ENCODE measurements around the gene ARHGAP31.

The ARHGAP31 gene

GRCh38 chr3:119453822-119454221, 159.6 kb downstream of the ARHGAP31 start:
- no peak for DNase-seq

GRCh38 chr3:119456469-119456868, 162.3 kb downstream of the ARHGAP31 start:
- no peak for DNase-seq

GRCh38 chr3:119457246-119457645, 163.1 kb downstream of the ARHGAP31 start:
- DNase-seq: no peak

GRCh38 chr3:119463171-119464169, 169.3 kb downstream of the ARHGAP31 start, which contains the start of gene TMEM39A:
TMEM39A (minus strand) TSS chr3:119463615; CDS start chr3:119462074, 1,541 bp downstream.
- DNase-seq: peak; percentile 92

DNA sequence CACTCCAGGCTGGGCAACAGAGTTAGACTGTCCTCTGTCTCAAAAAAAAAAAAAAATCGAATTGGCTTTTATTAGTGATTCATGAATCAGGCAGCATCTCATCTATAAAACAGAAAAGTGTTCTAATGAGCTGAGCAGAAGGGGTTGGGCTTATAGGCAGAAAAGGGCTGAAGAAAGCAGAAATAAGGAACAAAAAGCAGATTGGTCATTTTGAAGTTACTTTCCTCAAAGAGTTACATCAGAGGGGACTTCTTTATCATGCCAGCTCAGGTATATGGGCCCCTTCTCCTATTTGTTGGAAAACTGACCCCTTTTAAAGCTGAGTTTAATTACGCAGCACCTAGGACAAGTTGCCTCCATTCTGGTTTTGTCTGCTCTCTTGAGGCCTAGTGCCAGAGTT, 173.9 kb downstream of the ARHGAP31 start:
- DNase-seq: no peak

DNA sequence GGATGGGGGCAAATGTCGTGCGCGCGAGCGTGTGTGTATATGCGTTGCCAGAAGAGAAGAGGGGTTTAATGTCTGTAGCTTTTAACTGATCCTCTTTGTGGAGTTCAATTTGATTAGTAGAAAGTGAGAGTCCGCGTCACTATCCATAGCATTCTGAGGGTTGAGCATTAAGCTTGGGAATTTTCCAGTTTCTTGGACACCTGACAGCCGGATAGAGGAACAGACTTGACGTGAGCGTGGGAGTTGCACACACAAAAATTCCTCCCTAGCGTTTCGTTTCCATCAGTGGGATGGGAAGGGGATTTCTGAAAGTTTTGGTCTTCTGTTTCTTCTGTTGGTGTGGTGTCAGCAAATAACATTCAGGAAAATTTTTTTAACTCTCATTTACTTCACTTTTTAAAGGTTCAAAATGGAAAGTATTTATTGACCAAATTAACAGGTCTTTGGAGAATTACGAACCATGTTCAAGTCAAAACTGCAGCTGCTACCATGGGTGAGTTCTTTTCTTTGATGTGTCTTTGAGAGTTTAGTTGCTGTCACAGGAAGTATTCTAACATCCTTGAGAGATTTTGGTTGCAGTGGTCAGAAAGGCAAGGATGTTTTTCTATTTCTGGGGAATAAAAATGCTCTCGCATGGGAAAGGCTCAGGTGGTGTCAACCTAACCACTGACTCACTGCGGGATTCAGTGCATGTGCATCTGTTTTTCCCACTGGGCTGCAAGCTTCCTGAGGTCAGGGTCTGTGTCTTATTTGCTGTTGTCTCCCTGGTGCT, 175.4 kb downstream of the ARHGAP31 start:
- DNase-seq: no peak
